Epithelial cell of esophagus (primary cell): ENCODE measurements around the gene SOS1.
"Not testable (repeated sequence)": the region's sequence is repeated elsewhere in the genome, so short reads cannot be mapped to it uniquely, and the experiment has no call there.

ENCODE experiments used
- DNase-seq: peaks from one replicate; pipeline ENCODE4 v3.0.0; 2010; ENCODE audit warnings: low read depth
- H3K4me3 ChIP-seq: 2 replicates; pipeline ENCODE4 v1.5.1; 2011; ENCODE audit warnings: mild to moderate bottlenecking, low read length, control low read depth
- CTCF ChIP-seq: IDR thresholded peaks from 2 replicates; pipeline ENCODE4 v1.5.1; 2011; ENCODE audit warnings: low read depth, mild to moderate bottlenecking, low read length, control low read depth, inconsistent platforms; ENCODE audit not compliant: insufficient read depth; ENCODE audit errors: missing control alignments

SOS1 gene

GRCh38 chr2:39144416-39144815 is 23.6 kb upstream of the SOS1 start:
- H3K4me3 ChIP-seq: no peak overlapping the region
- TF ChIP-seq CTCF: no peak

GRCh38 chr2:39142904-39143605 is 22.2 kb upstream of the SOS1 start:
- no peak for DNase-seq
- H3K4me3 ChIP-seq: no peak overlapping the region
- TF ChIP-seq CTCF: no peak

More at GRCh38 chr2:39144416-39144815, 23.6 kb upstream of the SOS1 start:
- DNase-seq: peak; percentile 64

GRCh38 chr2:39141334-39142271 is 20.8 kb upstream of the SOS1 start:
- no peak for TF ChIP-seq CTCF
- no peak overlapping the region for H3K4me3 ChIP-seq
- DNase-seq: no peak

GRCh38 chr2:39140948-39141333 is 20.1 kb upstream of the SOS1 start:
- DNase-seq, H3K4me3 ChIP-seq: not testable (repeated sequence)

- no peak overlapping the region for H3K4me3 ChIP-seq
- DNase-seq: no peak
- TF ChIP-seq CTCF: no peak
Measured at GRCh38 chr2:39140322-39140847, 19.5 kb upstream of the SOS1 start.

GRCh38 chr2:39139511-39140237 is 18.8 kb upstream of the SOS1 start:
- TF ChIP-seq CTCF: no peak
- no peak for DNase-seq
- H3K4me3 ChIP-seq: no peak overlapping the region

- TF ChIP-seq CTCF: no peak
- no peak for DNase-seq
- H3K4me3 ChIP-seq: no peak overlapping the region
Measured at GRCh38 chr2:39138837-39139211, 18.0 kb upstream of the SOS1 start.

- not testable (repeated sequence) for DNase-seq
Measured at GRCh38 chr2:39138187-39138836, 17.5 kb upstream of the SOS1 start.

More at GRCh38 chr2:39138187-39138836, 17.5 kb upstream of the SOS1 start:
- H3K4me3 ChIP-seq: not testable (repeated sequence)
